K562 (cell line): ENCODE data around the gene HEXD. TPM values are rescaled to one million over a fixed set of nuclear protein-coding genes. Genes with fewer than 3 reads are reported as not detected.

Experiments
- DDX20 ChIP-seq: fragments of 450-650 bp; IDR thresholded peaks from 2 replicates; pipeline ENCODE4 v1.6.1; 2016; ENCODE audit warnings: missing genetic modification characterization, low read depth, mild to moderate bottlenecking, missing compliant biosample characterization, moderate library complexity
- EWSR1 ChIP-seq: fragments of 450-650 bp; IDR thresholded peaks from 2 replicates; pipeline ENCODE4 v1.6.1; 2018; ENCODE audit warnings: borderline replicate concordance, mild to moderate bottlenecking, low read depth, moderate library complexity; ENCODE audit not compliant: partially characterized antibody
- HNRNPK ChIP-seq: fragments of 200-400 bp; formaldehyde crosslinking; IDR thresholded peaks from one replicate; pipeline ENCODE4 v1.6.1; 2018; ENCODE audit warnings: mild to moderate bottlenecking, low read depth, low read length; ENCODE audit not compliant: poor library complexity, severe bottlenecking
- MAFF ChIP-seq: IDR thresholded peaks from 2 replicates; pipeline ENCODE4 v1.6.1; 2012; ENCODE audit warnings: low read length, improper control_type of control experiment
- MAX ChIP-seq: sonication (generic); formaldehyde crosslinking; IDR thresholded peaks from 2 replicates; pipeline ENCODE4 v1.9.0; 2022; ENCODE audit warnings: mild to moderate bottlenecking, missing genetic modification reagents
- MTA3 ChIP-seq: fragments of 450-650 bp; formaldehyde crosslinking; IDR thresholded peaks from 2 replicates; pipeline ENCODE4 v1.6.1; 2017; ENCODE audit warnings: mild to moderate bottlenecking, borderline replicate concordance
- PBX2 ChIP-seq, 2 experiments: IDR thresholded peaks in 1 of 2; conservative IDR thresholded peaks in 1 of 2; 2 replicates each; pipeline ENCODE4 v1.6.1; 2016; ENCODE audit warnings: low read depth in 2 of 2, mild to moderate bottlenecking in 1 of 2, missing compliant biosample characterization in 1 of 2, missing genetic modification characterization in 1 of 2, moderate library complexity in 1 of 2
- PHF21A ChIP-seq: fragments of 450-650 bp; IDR thresholded peaks from 2 replicates; pipeline ENCODE4 v1.6.1; 2017; ENCODE audit warnings: low read depth, borderline replicate concordance
- POLR3A ChIP-seq: IDR thresholded peaks from 2 replicates; pipeline ENCODE4 v1.6.1; 2011; ENCODE audit warnings: borderline replicate concordance, mild to moderate bottlenecking, moderate library complexity; ENCODE audit not compliant: insufficient read length, insufficient read depth; ENCODE audit errors: extremely low read depth
- RFX1 ChIP-seq: fragments of 450-650 bp; IDR thresholded peaks from 2 replicates; pipeline ENCODE4 v1.6.1; 2016; ENCODE audit warnings: mild to moderate bottlenecking, moderate library complexity
- SMARCC2 ChIP-seq: fragments of 450-650 bp; IDR thresholded peaks from 2 replicates; pipeline ENCODE4 v1.6.1; 2017; ENCODE audit warnings: antibody characterized with exemption, moderate library complexity, mild to moderate bottlenecking, low read depth
- TFAM ChIP-seq: fragments of 250-450 bp; sonication (Bioruptor Pico); conservative IDR thresholded peaks from 2 replicates; pipeline ENCODE4 v1.5.0; 2021; ENCODE audit warnings: mild to moderate bottlenecking, moderate library complexity
- ZEB2 ChIP-seq: fragments of 450-650 bp; IDR thresholded peaks from 2 replicates; pipeline ENCODE4 v1.6.1; 2016
- ZFP36 ChIP-seq: fragments of 150-350 bp; IDR thresholded peaks from 2 replicates; pipeline ENCODE4 v1.6.1; 2018; ENCODE audit warnings: low read length, low read depth; ENCODE audit not compliant: partially characterized antibody
- ZNF584 ChIP-seq: fragments of 200-800 bp; sonication (Bioruptor generic); IDR thresholded peaks from 2 replicates; pipeline ENCODE4 v1.6.1; 2016; ENCODE audit warnings: low read depth, mild to moderate bottlenecking, missing genetic modification characterization, missing compliant biosample characterization
- ZNF778 ChIP-seq: fragments of 450-650 bp; formaldehyde crosslinking; IDR thresholded peaks from 2 replicates; pipeline ENCODE4 v1.4.0; 2020; ENCODE audit warnings: mild to moderate bottlenecking, moderate library complexity
- polyA plus RNA-seq, 8 experiments: library from polyadenylated mRNA; depleted of rRNA in 4 of 8; stranded (reverse) in 5 of 8; unstranded in 3 of 8; fragments of >200 nt; fragmentation: Nextera tagmentation in 2 of 8; fragmentation: Illumina TruSeq in 1 of 8; extraction: Ambion mirVana in 2 of 8; extraction: Trizol in 1 of 8; gene quantifications; 2 replicates each; pipeline versions ENCODE4 v1.2.1 to v1.2.3, GENCODE V29; 2011 to 2014; ENCODE audit warnings: inconsistent platforms in 1 of 8, missing spikeins in 1 of 8
- total RNA-seq, 7 experiments: library from RNA; depleted of rRNA in 6 of 7; stranded (reverse); fragments of >200 nt in 6 of 7; fragmentation: Illumina TruSeq in 2 of 7; extraction: Trizol in 2 of 7; gene quantifications; 2 replicates each; pipeline versions ENCODE4 v1.2.1 to v1.2.3, GENCODE V29; 2011 to 2021; ENCODE audit warnings: low replicate concordance in 1 of 7
- TF ChIP-seq, protein P1 (sequence below): conservative IDR thresholded peaks from 2 replicates; pipeline ENCODE4 v1.6.1; 2011; ENCODE audit warnings: low read depth, mild to moderate bottlenecking, low read length; ENCODE audit not compliant: control insufficient read depth
- TF ChIP-seq, protein P2 (sequence below), 2 experiments: fragments of 200-800 bp in 1 of 2; sonication (Bioruptor generic) in 1 of 2; sonication (generic) in 1 of 2; formaldehyde crosslinking in 1 of 2; IDR thresholded peaks in 1 of 2; conservative IDR thresholded peaks in 1 of 2; 2 replicates each; pipeline versions ENCODE4 v1.5.0 to v1.6.1; 2016 to 2020; ENCODE audit warnings: missing compliant biosample characterization in 1 of 2, missing genetic modification characterization in 1 of 2, missing genetic modification reagents in 1 of 2
- TF ChIP-seq, protein P3 (sequence below): IDR thresholded peaks from 2 replicates; pipeline ENCODE4 v1.6.1; 2011; ENCODE audit not compliant: insufficient read length; ENCODE audit errors: extremely low read depth

The HEXD gene
- total and polyA plus RNA-seq, 9 of the 15 experiments (the other 6 are each of a cell fraction or from before 2014, with no cell fraction given) = 1.0 to 25.3 (median 10.0) TPM

DNA sequence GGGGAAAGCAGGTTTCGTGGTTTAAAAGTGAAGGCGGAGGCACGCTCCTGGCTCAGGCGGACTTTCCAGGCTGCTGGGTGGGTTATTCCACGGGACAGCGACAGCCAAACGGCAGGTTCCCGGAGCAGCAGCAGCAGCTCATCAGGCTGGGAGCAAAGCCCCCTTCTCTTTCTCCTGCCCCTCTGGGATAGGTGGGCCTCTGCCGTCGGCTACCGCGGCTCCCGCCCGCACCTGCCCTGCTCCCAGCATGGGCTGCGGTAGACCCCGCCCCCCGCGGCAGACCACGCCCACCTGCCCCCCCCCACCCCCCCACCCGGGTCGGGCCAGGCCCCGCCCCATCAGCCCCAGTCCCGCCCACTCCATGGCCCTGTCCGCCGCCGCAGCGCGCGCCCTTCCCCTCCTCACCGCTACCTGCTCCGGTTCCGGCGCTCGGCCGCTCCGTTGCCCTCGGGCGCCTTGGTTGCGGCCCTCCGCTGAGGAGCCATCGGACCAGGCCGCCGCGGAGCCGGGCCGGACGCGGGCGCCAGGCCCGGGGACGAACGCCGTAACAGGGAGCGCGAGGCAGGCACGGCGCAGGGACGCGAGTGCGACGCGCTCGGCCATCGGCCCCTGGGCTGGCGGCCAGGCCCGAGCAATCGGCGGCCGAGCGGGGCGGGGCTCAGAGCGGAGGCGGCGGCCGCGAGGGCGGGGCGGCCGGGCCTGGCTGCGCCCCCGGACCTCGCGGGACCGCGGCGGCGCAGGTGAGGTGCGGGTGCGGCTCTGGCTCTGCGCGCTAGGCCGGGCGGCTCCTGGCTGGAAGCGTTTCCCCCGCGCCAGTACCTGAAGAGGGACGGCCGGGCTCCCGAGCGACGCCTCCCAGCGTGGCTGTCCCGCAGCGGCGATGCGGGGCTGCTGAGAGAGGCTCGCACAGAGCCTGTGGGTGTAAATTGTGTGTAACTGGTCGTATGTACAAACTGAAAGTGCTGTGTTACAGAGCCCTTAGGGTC is at the start of gene HEXD, which contains the start of gene OGFOD3 (continued):
- TF ChIP-seq PBX2 (CRISPR knock-in tag; IDR thresholded peaks at IDR 0.05; ENCODE audit: low read depth) (no peak), PBX2 (tag; conservative IDR thresholded peaks at IDR 0.05; ENCODE audit: low read depth) (no peak), RFX1 (no peak), EWSR1 (no peak), MTA3 (peak; percentile 84), ZEB2 (no peak), ZNF778 (CRISPR knock-in tag) (no peak), MAFF (no peak), PHF21A (no peak), ZNF584 (no peak), HNRNPK (no peak), TFAM (CRISPR knock-in tag) (no peak), MAX (CRISPR knock-in tag) (peak; percentile 71), DDX20 (tag) (no peak), POLR3A (no peak), ZFP36 (no peak), SMARCC2 (no peak)
- TF ChIP-seq, protein P1, sequence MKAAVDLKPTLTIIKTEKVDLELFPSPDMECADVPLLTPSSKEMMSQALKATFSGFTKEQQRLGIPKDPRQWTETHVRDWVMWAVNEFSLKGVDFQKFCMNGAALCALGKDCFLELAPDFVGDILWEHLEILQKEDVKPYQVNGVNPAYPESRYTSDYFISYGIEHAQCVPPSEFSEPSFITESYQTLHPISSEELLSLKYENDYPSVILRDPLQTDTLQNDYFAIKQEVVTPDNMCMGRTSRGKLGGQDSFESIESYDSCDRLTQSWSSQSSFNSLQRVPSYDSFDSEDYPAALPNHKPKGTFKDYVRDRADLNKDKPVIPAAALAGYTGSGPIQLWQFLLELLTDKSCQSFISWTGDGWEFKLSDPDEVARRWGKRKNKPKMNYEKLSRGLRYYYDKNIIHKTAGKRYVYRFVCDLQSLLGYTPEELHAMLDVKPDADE = peak; percentile 96
- TF ChIP-seq, protein P2, sequence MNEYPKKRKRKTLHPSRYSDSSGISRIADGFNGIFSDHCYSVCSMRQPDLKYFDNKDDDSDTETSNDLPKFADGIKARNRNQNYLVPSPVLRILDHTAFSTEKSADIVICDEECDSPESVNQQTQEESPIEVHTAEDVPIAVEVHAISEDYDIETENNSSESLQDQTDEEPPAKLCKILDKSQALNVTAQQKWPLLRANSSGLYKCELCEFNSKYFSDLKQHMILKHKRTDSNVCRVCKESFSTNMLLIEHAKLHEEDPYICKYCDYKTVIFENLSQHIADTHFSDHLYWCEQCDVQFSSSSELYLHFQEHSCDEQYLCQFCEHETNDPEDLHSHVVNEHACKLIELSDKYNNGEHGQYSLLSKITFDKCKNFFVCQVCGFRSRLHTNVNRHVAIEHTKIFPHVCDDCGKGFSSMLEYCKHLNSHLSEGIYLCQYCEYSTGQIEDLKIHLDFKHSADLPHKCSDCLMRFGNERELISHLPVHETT (CRISPR knock-in tag; conservative IDR thresholded peaks at IDR 0.05 in 1 of 2, IDR thresholded peaks at IDR 0.05 in 1 of 2) = peak in 1 of 2 experiments; percentile 93; a peak in 2 of 4 replicates
- TF ChIP-seq, protein P3, sequence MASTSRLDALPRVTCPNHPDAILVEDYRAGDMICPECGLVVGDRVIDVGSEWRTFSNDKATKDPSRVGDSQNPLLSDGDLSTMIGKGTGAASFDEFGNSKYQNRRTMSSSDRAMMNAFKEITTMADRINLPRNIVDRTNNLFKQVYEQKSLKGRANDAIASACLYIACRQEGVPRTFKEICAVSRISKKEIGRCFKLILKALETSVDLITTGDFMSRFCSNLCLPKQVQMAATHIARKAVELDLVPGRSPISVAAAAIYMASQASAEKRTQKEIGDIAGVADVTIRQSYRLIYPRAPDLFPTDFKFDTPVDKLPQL = no peak
